Bronchial epithelial cell (primary cell): Measurements from ENCODE around the gene C10orf105. TPM values are rescaled to one million over a fixed set of nuclear protein-coding genes. Genes with fewer than 3 reads are reported as not detected.

Experiments
- DNase-seq: peaks from one replicate; pipeline ENCODE4 v3.0.0-alpha.2; 2010; ENCODE audit warnings: low read depth
- FAIRE-seq: peaks from 2 replicates; lab custom pipeline; 2011; peaks lifted over from hg19 to GRCh38; lab: Jason Lieb, UNC
- H3K27me3 ChIP-seq: 2 replicates; pipeline ENCODE4 v1.5.1; 2011; ENCODE audit warnings: low read length; ENCODE audit not compliant: control insufficient read depth, insufficient read depth
- H3K36me3 ChIP-seq: 2 replicates; pipeline ENCODE4 v1.5.1; 2011; ENCODE audit warnings: low read length; ENCODE audit not compliant: control insufficient read depth, insufficient read depth
- H3K4me3 ChIP-seq: 2 replicates; pipeline ENCODE4 v1.5.1; 2011; ENCODE audit warnings: mild to moderate bottlenecking, low read depth, low read length, control low read depth
- total RNA-seq: library from RNA; depleted of rRNA; stranded (reverse); fragments of >200 nt; gene quantifications from 2 replicates; pipeline ENCODE4 v1.2.1, GENCODE V29; 2014
- TF ChIP-seq, protein P1 (sequence below): IDR thresholded peaks from 2 replicates; pipeline ENCODE4 v1.5.1; 2011; ENCODE audit warnings: mild to moderate bottlenecking, moderate library complexity, low read length, control low read depth, inconsistent platforms; ENCODE audit not compliant: insufficient read depth, severe bottlenecking

The C10orf105 gene
- total RNA-seq, 1 donor from 2014 or later: not detected

DNA sequence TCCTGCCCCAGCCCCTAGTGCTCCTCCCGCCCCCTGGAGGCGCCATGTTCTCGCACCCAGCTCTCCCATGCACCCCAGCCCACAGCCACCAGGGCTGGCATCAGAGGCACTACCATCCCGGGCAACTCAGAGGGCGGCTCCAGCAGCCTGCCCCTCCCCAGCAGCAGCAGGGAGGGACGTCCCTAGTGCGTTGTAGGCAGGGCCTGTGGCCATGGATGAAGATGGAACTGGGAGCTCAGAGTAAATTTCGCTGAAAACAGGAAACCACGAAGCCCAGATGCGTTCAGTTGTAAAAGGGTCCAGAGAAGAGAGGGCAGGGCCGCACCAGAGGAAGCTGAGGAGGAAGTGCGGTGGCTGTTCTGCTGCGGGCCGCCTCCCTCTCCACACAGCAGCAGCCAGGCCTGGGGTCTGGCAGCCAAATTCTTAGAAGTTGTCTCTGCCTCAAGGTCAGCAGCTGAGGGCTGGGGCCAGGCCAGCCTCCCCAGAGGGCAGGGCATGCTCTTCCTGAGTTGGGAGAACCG is 29.2 kb upstream of the C10orf105 start:
- Histone ChIP-seq H3K27me3 (no peaks in the 10 kb centered on the region), H3K4me3 (no peak overlapping the region), H3K36me3 (peaks cover 4% of the 10 kb centered on the region)
- DNase-seq (no peak), FAIRE-seq (no peak)
- TF ChIP-seq, protein P1, sequence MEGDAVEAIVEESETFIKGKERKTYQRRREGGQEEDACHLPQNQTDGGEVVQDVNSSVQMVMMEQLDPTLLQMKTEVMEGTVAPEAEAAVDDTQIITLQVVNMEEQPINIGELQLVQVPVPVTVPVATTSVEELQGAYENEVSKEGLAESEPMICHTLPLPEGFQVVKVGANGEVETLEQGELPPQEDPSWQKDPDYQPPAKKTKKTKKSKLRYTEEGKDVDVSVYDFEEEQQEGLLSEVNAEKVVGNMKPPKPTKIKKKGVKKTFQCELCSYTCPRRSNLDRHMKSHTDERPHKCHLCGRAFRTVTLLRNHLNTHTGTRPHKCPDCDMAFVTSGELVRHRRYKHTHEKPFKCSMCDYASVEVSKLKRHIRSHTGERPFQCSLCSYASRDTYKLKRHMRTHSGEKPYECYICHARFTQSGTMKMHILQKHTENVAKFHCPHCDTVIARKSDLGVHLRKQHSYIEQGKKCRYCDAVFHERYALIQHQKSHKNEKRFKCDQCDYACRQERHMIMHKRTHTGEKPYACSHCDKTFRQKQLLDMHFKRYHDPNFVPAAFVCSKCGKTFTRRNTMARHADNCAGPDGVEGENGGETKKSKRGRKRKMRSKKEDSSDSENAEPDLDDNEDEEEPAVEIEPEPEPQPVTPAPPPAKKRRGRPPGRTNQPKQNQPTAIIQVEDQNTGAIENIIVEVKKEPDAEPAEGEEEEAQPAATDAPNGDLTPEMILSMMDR: no peak

GRCh38 chr10:71747551-71748523 is 28.3 kb upstream of the C10orf105 start:
- FAIRE-seq (no peak), DNase-seq (peak; percentile 65)
- H3K27me3 ChIP-seq: no peaks in the 10 kb centered on the region
- H3K36me3 ChIP-seq: peaks cover 4% of the 10 kb centered on the region
- TF ChIP-seq, protein P1: no peak
- H3K4me3 ChIP-seq: no peak overlapping the region

- TF ChIP-seq, protein P1: no peak
- DNase-seq (no peak), FAIRE-seq (no peak)
- H3K27me3 ChIP-seq: no peaks in the 10 kb centered on the region
- peaks cover 1% of the 10 kb centered on the region for H3K36me3 ChIP-seq
- H3K4me3 ChIP-seq: no peak overlapping the region
Measured at GRCh38 chr10:71747039-71747531, 27.5 kb upstream of the C10orf105 start.

DNA sequence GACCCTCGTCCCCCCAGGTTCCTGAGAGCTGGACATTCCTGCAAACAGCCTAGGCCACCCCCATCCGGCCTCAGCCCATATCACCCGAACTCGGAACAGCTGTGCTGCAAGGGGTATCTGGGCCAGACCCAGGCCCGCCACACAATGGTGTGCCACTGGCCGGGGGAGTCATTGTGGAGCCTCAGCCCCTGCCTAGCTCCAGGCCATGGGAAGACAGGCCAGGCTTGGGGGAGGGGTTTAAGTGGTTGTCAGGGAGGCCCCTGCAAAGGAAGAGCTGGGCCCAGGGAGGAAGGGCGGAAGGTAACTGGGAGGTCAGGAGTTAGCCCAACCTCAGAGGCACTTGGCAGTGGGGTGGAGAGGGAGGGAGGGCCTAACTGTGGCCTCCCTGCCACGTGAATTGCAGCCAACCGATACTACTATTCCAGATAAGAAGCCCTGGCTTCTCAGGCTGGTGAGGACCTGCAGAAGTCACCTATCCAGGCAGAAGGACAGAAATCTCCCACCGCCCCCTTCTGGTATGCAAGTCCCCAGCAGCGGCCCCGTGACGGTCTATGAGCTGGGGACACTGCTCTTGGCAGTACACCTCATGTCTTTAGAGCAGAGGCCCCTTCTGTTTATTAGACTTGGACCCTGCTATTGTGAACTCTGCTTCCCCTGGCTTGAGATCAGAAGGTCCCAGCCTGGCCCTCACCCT is 26.9 kb upstream of the C10orf105 start:
- TF ChIP-seq, protein P1: no peak
- FAIRE-seq: no peak
- no peak for DNase-seq
- Histone ChIP-seq H3K36me3 (peaks cover 1% of the 10 kb centered on the region), H3K4me3 (no peak overlapping the region), H3K27me3 (no peaks in the 10 kb centered on the region)

DNA sequence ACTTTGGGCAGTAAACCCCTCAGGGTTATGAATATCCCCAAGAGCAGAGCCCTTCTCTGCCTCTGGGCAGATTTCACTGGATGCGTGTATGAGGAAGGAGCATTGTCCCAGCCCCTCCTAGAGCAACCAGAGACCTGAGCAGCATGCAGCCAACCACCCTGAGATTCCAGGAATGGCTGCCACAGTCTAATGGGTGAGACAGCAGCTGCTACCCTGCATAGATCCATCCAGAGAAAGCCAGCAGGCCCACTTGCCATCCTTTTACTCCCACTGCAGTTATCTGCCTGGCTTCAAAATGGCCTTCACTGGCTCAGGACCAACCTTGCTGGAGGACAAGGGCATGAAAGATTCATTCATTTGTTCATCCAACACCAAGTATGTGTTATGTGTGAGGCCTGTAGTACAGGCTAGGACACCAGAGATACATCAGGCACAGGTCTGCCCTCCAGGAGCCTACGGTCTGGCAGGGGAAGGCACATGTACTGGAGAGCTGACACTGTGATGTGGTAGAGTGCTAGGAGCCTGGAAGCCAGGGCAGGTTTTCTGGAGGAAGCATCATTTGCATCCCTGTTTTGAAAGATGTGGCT is 26.2 kb upstream of the C10orf105 start:
- TF ChIP-seq, protein P1: no peak
- no peak overlapping the region for H3K4me3 ChIP-seq
- FAIRE-seq (no peak), DNase-seq (no peak)
- peaks cover 1% of the 10 kb centered on the region for H3K36me3 ChIP-seq
- no peaks in the 10 kb centered on the region for H3K27me3 ChIP-seq
